Transverse colon (tissue), 4 donors: ENCODE results near the gene GOPC. TPM values are rescaled to one million over a fixed set of nuclear protein-coding genes. Genes with fewer than 3 reads are reported as not detected.

Experiments used
- DNase-seq: peaks from one replicate; pipeline ENCODE4 v3.0.0-alpha.2; 2019
- H3K27ac ChIP-seq, 4 donors: fragments of 200-600 bp; sonication (generic); 2 replicates each; pipeline ENCODE4 v1.5.1; 2016 to 2018; ENCODE audit warnings: inconsistent platforms in 4 of 4
- H3K27me3 ChIP-seq: fragments of 200-600 bp; sonication (generic); 2 replicates; pipeline ENCODE4 v1.5.1; 2017; ENCODE audit warnings: inconsistent platforms
- H3K36me3 ChIP-seq, 4 donors: fragments of 200-600 bp; sonication (generic); 2 replicates each; pipeline ENCODE4 v1.5.1; 2017 to 2019; ENCODE audit warnings: inconsistent platforms in 4 of 4
- H3K4me1 ChIP-seq, 4 donors: fragments of 200-600 bp; sonication (generic); 2 replicates each; pipeline ENCODE4 v1.5.1; 2017 to 2020; ENCODE audit warnings: inconsistent platforms in 4 of 4
- H3K4me3 ChIP-seq, 4 donors: fragments of 200-600 bp; sonication (generic); 1 replicate in 1 of 4; 2 replicates in 3 of 4; pipeline versions ENCODE4 v1.5.1 to v1.6.1; 2017 to 2019; ENCODE audit warnings: inconsistent platforms in 4 of 4
- H3K9me3 ChIP-seq, 2 donors: fragments of 200-600 bp; sonication (generic); 2 replicates each; pipeline ENCODE4 v1.5.1; 2017 to 2019; ENCODE audit warnings: inconsistent platforms in 2 of 2
- EP300 ChIP-seq: sonication (generic); formaldehyde crosslinking; IDR thresholded peaks from one replicate; pipeline ENCODE4 v1.6.1; 2017; ENCODE audit warnings: antibody characterized with exemption, low read depth
- POLR2A ChIP-seq: fragments of 450-650 bp; IDR thresholded peaks from one replicate; pipeline ENCODE4 v1.6.1; 2016; ENCODE audit warnings: antibody characterized with exemption, mild to moderate bottlenecking, moderate library complexity
- POLR2AphosphoS5 ChIP-seq, 3 donors: sonication (generic); formaldehyde crosslinking; IDR thresholded peaks; one replicate each; pipeline ENCODE4 v1.6.1; 2016; ENCODE audit warnings: antibody characterized with exemption in 3 of 3
- WGBS, 2 donors: methylation state at CpG; one replicate each; pipeline ENCODE4 v1.1.5; 2018; ENCODE audit warnings: low coverage in 1 of 2; 5-methylcytosine and 5-hydroxymethylcytosine counted together
- in situ Hi-C, 4 donors: fragments of 200-750 bp; cut with MboI; loops; one replicate each; pipeline versions ENCODE4 v1.15.0 to v1.15.1; 2017; ENCODE audit warnings: low sequenced_read_pairs in 3 of 4, low pct_ligation_motif_present in 1 of 4, low pct_unique_long_range_greater_than_20kb in 1 of 4
- intact Hi-C: fragments of 100-400 bp; cut with DNase I; formaldehyde crosslinking; loops from one replicate; pipeline ENCODE4 v1.15.1; 2023; ENCODE audit warnings: low total_unique reads
- total RNA-seq, 4 donors: library from RNA; depleted of rRNA; stranded (reverse); fragments of >200 nt; gene quantifications; one replicate each; pipeline ENCODE4 v1.1.0, GENCODE V29; 2016
- TF ChIP-seq, protein P1 (sequence below), 5 experiments: fragments of 200-600 bp in 3 of 5; fragments of 450-650 bp in 2 of 5; sonication (generic) in 3 of 5; IDR thresholded peaks; 1 replicate in 2 of 5; 2 replicates in 3 of 5; pipeline ENCODE4 v1.5.1; 2016 to 2017; ENCODE audit warnings: antibody characterized with exemption in 5 of 5, inconsistent platforms in 3 of 5, mild to moderate bottlenecking in 2 of 5, moderate library complexity in 1 of 5

The GOPC gene
- total RNA-seq, 4 donors from 2014 or later: 18.3 to 39.9 (median 29.5) TPM

DNA sequence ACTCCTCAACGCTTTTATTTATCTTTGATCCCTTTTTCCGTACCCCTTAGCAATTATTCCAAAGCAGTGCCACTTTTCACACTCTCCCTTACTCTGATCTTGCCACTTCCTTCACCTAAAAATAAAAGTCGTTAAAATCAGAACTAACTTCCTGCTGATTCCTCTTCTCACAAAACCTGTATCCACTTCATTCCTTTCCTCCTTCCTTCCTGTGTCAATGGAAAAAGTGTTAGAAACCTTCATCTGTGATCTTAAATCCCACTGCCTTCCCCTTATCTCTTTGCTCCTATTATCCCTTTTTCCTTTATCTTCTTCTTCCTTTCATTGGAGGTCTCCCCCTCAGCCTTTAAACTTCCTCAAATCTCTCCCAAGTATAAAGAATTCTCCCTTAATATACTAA lies 49.2 kb downstream of the GOPC start:
- in situ Hi-C loops: loop anchor here (5.0 to 25.0 kb wide), 5 partner anchors 96 to 216 kb away; no protein-coding TSS in a partner anchor
- WGBS, 2 donors: 54 to 67% methylated on average over 3 of the region's 3 CpGs
- TF ChIP-seq POLR2AphosphoS5 (IDR thresholded peaks at IDR 0.05) (no peak), POLR2A (no peak)
- Histone ChIP-seq H3K4me1 (peaks cover 0 to 7% (median 3%) of the 10 kb centered on the region in 4 donors), H3K27me3 (no peaks in the 10 kb centered on the region), H3K36me3 (peaks cover 0 to 5% (median 0%) of the 10 kb centered on the region in 4 donors), H3K9me3 (no peaks in the 10 kb centered on the region), H3K4me3 (no peak overlapping the region), H3K27ac (no peak overlapping the region)
- no peak for DNase-seq
- intact Hi-C loops: no loop called here

DNA sequence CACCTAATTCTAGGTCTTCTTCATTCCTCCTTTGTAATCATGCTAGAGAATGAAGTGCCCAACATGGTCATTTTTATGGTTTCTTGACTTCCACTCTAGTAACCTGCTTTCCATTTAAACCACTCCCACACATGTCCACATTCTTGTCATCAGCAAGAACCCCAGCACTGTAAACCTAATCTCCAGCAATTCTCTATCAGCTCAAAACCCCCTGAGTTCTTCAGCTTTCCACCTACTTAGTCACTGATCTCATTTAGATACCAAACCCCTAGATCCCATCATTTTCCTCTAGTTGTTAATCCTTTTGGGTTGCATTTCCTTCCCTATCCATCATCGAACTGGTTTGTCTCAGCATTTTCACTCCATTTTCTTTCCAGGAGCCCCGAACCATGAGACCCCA lies 49.7 kb downstream of the GOPC start:
- Histone ChIP-seq H3K36me3 (peaks cover 0 to 5% (median 0%) of the 10 kb centered on the region in 4 donors), H3K27me3 (no peaks in the 10 kb centered on the region), H3K27ac (no peak overlapping the region), H3K9me3 (no peaks in the 10 kb centered on the region), H3K4me3 (no peak overlapping the region), H3K4me1 (peaks cover 0 to 7% (median 3%) of the 10 kb centered on the region in 4 donors)
- intact Hi-C loops (no loop called here), in situ Hi-C loops (loop anchor here (5.0 to 25.0 kb wide), 5 partner anchors 95 to 215 kb away; no protein-coding TSS in a partner anchor)
- no peak for DNase-seq
- WGBS, 2 donors: 61 to 87% methylated on average over 2 of the region's 2 CpGs
- TF ChIP-seq POLR2AphosphoS5 (IDR thresholded peaks at IDR 0.05): no peak
- no peak for TF ChIP-seq POLR2A
- TF ChIP-seq, protein P1, sequence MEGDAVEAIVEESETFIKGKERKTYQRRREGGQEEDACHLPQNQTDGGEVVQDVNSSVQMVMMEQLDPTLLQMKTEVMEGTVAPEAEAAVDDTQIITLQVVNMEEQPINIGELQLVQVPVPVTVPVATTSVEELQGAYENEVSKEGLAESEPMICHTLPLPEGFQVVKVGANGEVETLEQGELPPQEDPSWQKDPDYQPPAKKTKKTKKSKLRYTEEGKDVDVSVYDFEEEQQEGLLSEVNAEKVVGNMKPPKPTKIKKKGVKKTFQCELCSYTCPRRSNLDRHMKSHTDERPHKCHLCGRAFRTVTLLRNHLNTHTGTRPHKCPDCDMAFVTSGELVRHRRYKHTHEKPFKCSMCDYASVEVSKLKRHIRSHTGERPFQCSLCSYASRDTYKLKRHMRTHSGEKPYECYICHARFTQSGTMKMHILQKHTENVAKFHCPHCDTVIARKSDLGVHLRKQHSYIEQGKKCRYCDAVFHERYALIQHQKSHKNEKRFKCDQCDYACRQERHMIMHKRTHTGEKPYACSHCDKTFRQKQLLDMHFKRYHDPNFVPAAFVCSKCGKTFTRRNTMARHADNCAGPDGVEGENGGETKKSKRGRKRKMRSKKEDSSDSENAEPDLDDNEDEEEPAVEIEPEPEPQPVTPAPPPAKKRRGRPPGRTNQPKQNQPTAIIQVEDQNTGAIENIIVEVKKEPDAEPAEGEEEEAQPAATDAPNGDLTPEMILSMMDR (IDR thresholded peaks at IDR 0.05): no peak
- TF ChIP-seq EP300: no peak

DNA sequence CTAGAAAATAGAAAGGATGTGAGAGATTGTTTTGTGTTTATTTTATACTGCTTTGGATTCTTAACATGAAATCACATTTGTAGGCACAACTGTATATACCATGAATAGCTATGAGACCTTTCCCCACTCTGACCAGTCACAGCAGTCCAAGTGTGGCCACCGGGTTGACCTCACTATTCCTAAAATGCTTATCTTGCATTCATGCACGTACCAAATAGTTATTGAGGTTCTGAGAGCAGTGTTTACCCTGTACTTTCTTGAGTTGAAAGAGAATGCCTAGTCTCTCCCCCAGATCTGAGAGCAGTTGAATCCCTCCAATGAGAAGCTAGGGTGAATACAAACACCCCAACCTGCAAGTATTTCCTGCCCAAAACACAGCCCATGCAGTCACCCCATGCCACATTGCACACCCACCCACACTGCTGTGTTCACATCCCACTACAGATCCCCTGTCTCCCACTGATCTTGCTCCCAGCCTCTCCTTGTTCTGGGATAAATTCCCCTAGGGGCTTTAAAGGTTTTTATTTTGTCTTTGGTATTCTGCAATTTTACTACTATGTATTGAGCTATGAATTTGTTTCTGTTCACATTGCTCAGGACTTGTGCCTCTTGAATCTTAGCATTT lies 51.6 kb downstream of the GOPC start:
- in situ Hi-C loops (loop anchor here (5.0 to 25.0 kb wide), 5 partner anchors 93 to 213 kb away; no protein-coding TSS in a partner anchor), intact Hi-C loops (no loop called here)
- peaks cover 0 to 7% (median under 1%) of the 10 kb centered on the region in 4 donors for H3K4me1 ChIP-seq
- H3K27ac ChIP-seq: no peak overlapping the region
- H3K36me3 ChIP-seq: peaks cover 0 to 10% (median 0%) of the 10 kb centered on the region in 4 donors
- no peaks in the 10 kb centered on the region for H3K9me3 ChIP-seq
- WGBS, 2 donors: 80 to 85% methylated on average over 1 to 2 of the region's 2 CpGs
- no peaks in the 10 kb centered on the region for H3K27me3 ChIP-seq
- H3K4me3 ChIP-seq: no peak overlapping the region
- DNase-seq: no peak
- TF ChIP-seq EP300 (no peak), POLR2A (no peak), POLR2AphosphoS5 (IDR thresholded peaks at IDR 0.05) (no peak)
- TF ChIP-seq, protein P1 (IDR thresholded peaks at IDR 0.05): no peak

DNA sequence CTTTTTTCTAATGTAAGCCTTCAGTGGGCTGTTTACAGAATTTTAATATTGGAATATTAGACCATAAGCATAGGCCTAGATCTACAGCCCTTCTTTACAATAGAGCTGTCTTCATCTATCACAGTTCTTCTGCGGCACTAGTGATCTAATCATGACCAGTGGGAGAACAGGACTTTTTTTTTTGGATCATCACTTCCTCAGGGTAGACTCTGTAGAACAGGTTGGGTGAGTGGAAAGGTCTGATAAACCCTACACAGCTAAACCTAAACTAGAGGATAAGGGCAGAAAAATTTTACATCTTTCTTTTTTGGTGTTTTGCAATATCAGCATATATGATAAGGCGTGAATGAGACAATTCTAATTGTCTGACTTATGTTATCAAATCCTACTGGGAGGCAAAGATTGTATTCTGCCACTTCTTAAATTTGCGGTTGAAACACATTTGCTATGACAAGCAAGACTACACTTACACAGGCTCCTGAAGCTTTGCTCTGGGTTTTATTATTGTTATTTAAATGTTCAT lies 52.2 kb downstream of the GOPC start:
- peaks cover 0 to 7% (median 0%) of the 10 kb centered on the region in 4 donors for H3K4me1 ChIP-seq
- H3K36me3 ChIP-seq: peaks cover 0 to 10% (median 0%) of the 10 kb centered on the region in 4 donors
- no peak for DNase-seq
- intact Hi-C loops: no loop called here
- TF ChIP-seq POLR2AphosphoS5 (IDR thresholded peaks at IDR 0.05) (no peak), EP300 (no peak), POLR2A (no peak)
- TF ChIP-seq, protein P1 (IDR thresholded peaks at IDR 0.05): no peak
- no peaks in the 10 kb centered on the region for H3K27me3 ChIP-seq
- in situ Hi-C loops: loop anchor here (5.0 to 25.0 kb wide), 5 partner anchors 93 to 213 kb away; no protein-coding TSS in a partner anchor
- 93 to 94% methylated on average over 3 of the region's 3 CpGs for WGBS, 2 donors
- no peak overlapping the region for H3K4me3 ChIP-seq
- no peak overlapping the region for H3K27ac ChIP-seq
- H3K9me3 ChIP-seq: no peaks in the 10 kb centered on the region
